Tibial artery (tissue), 4 donors: ENCODE results near the gene B3GALT6.

Experiments
- DNase-seq, 2 donors: peaks; one replicate each; pipeline ENCODE4 v3.0.0-alpha.2; 2019
- H3K27ac ChIP-seq, 2 donors: fragments of 200-600 bp; sonication (generic) in 1 of 2; 1 replicate in 1 of 2; 2 replicates in 1 of 2; pipeline ENCODE4 v1.5.1; 2018 to 2019; ENCODE audit warnings: mild to moderate bottlenecking in 1 of 2
- H3K27me3 ChIP-seq, 2 donors: fragments of 200-600 bp; sonication (generic) in 1 of 2; one replicate each; pipeline versions ENCODE4 v1.5.1 to v1.6.0; 2016 to 2019
- H3K36me3 ChIP-seq, 3 donors: fragments of 200-600 bp; sonication (generic) in 2 of 3; one replicate each; pipeline ENCODE4 v1.5.1; 2016 to 2019; ENCODE audit warnings: mild to moderate bottlenecking in 2 of 3
- H3K4me1 ChIP-seq, 4 donors: fragments of 200-600 bp; sonication (generic) in 2 of 4; 1 replicate in 3 of 4; 2 replicates in 1 of 4; pipeline ENCODE4 v1.5.1; 2016 to 2019
- H3K4me3 ChIP-seq, 2 donors: fragments of 200-600 bp; sonication (generic) in 1 of 2; 1 replicate in 1 of 2; 2 replicates in 1 of 2; pipeline ENCODE4 v1.5.1; 2018 to 2019; ENCODE audit warnings: mild to moderate bottlenecking in 2 of 2
- H3K9me3 ChIP-seq, 3 donors: fragments of 200-600 bp; sonication (generic) in 1 of 3; one replicate each; pipeline ENCODE4 v1.5.1; 2016 to 2019
- intact Hi-C: fragments of 100-400 bp; cut with DNase I; formaldehyde crosslinking; loops from one replicate; pipeline ENCODE4 v1.15.0; 2023; ENCODE audit warnings: low total_unique reads
- TF ChIP-seq, protein P1 (sequence below), 2 experiments: fragments of 200-600 bp in 1 of 2; fragments of 450-650 bp in 1 of 2; IDR thresholded peaks; one replicate each; pipeline ENCODE4 v1.5.1; 2017 to 2019; ENCODE audit warnings: antibody characterized with exemption in 2 of 2, mild to moderate bottlenecking in 1 of 2, moderate library complexity in 1 of 2

B3GALT6 gene

DNA sequence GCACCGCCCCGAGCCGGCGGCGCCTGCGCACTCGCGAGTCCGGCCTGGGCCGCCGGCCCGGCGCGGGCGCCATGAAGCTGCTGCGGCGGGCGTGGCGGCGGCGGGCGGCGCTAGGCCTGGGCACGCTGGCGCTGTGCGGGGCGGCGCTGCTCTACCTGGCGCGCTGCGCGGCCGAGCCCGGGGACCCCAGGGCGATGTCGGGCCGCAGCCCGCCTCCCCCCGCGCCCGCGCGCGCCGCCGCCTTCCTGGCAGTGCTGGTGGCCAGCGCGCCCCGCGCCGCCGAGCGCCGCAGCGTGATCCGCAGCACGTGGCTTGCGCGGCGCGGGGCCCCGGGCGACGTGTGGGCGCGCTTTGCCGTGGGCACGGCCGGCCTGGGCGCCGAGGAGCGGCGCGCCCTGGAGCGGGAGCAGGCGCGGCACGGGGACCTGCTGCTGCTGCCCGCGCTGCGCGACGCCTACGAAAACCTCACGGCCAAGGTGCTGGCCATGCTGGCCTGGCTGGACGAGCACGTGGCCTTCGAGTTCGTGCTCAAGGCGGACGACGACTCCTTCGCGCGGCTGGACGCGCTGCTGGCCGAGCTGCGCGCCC is at the start of gene B3GALT6:
Gene B3GALT6, plus strand, starts transcription at position 30 of the 588 bp plus-strand sequence. Its CDS starts 42 bp downstream, at position 72.
- H3K4me1 ChIP-seq, result peaks cover 0 to 42% (median 34%) of the 10 kb centered on the region in 4 donors
- H3K27ac ChIP-seq, result peak within 1 kb of the TSS; percentile 96 to 99
- H3K4me3 ChIP-seq, result peak within 1 kb of the TSS; percentile 94 to 99
- H3K27me3 ChIP-seq, result peaks cover 0 to 5% of the 10 kb centered on the region in 2 donors
- intact Hi-C loops, result loop anchor here (5.0 kb wide), 1 partner anchor 110 kb away; no protein-coding TSS in a partner anchor
- TF ChIP-seq, protein P1, sequence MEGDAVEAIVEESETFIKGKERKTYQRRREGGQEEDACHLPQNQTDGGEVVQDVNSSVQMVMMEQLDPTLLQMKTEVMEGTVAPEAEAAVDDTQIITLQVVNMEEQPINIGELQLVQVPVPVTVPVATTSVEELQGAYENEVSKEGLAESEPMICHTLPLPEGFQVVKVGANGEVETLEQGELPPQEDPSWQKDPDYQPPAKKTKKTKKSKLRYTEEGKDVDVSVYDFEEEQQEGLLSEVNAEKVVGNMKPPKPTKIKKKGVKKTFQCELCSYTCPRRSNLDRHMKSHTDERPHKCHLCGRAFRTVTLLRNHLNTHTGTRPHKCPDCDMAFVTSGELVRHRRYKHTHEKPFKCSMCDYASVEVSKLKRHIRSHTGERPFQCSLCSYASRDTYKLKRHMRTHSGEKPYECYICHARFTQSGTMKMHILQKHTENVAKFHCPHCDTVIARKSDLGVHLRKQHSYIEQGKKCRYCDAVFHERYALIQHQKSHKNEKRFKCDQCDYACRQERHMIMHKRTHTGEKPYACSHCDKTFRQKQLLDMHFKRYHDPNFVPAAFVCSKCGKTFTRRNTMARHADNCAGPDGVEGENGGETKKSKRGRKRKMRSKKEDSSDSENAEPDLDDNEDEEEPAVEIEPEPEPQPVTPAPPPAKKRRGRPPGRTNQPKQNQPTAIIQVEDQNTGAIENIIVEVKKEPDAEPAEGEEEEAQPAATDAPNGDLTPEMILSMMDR (IDR thresholded peaks at IDR 0.05), result no peak
- no peak for DNase-seq
- no peaks in the 10 kb centered on the region for H3K9me3 ChIP-seq
- H3K36me3 ChIP-seq, result peaks cover 14 to 40% (median 17%) of the 10 kb centered on the region in 3 donors

DNA sequence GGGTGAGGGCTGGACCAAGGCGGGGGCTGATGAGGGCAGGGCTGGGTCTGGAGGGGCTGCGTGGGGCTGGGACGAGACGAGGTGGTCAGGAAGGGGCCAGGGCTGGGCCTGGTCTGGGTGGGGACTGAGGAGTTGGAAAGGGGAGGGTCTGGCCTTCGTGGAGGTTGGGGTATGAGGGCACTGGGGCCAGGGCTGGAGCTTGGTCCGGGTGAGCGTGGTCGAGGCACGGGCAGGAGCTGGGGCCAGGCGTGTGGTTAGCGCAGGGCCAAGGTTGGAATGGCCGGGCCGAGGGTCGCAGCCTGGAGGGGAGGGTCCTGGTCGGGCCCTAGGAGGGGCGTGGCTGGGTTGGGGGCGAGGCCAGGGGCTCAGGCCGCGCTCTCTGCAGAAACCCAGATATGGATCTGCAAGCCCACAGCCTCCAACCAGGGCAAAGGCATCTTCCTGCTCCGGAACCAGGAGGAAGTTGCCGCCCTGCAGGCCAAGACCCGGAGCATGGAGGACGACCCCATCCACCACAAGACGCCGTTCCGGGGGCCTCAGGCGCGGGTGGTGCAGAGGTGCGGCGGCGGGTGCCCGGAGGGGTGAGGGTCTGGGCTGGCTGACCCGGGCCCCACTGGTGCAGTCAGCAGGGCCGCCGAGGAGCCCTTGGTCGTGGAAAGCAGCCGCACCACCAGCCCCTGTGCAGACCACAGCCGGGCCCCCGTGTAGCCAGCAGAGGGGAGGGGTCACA is 49.4 kb upstream of the B3GALT6 start:
- intact Hi-C loops, result loop anchor here (5.0 kb wide), 1 partner anchor 40 kb away; no protein-coding TSS in a partner anchor
- Histone ChIP-seq H3K27me3 (peaks cover 0 to 56% of the 10 kb centered on the region in 2 donors), H3K36me3 (no peaks in the 10 kb centered on the region), H3K9me3 (no peaks in the 10 kb centered on the region), H3K4me1 (no peaks in the 10 kb centered on the region), H3K4me3 (no peak overlapping the region), H3K27ac (no peak overlapping the region)
- no peak for DNase-seq
- TF ChIP-seq, protein P1 (IDR thresholded peaks at IDR 0.05), result no peak

DNA sequence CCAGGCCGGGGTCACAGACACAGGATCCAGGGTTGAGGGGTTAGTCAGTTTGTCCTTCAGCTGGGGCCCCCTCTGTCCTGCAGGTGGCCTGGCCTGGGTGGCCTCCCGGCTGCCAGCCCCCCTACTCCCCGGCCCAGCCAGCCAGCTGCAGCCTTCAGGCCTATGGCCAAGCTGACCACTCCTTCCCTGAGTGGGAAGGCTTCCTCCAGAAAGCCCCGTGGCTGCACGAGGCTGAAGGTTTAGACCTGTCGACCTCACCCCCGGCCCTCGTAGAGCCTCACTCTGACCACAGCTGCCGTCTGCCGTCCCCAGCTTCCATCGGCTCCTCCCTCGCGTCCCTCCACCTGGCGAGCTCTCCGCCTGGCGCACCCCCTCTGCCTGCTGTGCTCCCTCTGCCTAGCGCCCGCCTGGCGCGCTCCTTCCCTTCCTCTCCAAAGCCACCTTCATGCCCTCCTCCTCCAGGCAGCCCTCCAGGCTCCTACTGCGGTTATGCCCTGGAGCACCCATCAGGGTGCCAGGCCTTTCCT is 48.8 kb upstream of the B3GALT6 start:
- DNase-seq, result no peak
- H3K4me1 ChIP-seq, result no peaks in the 10 kb centered on the region
- no peaks in the 10 kb centered on the region for H3K36me3 ChIP-seq
- TF ChIP-seq, protein P1 (IDR thresholded peaks at IDR 0.05), result no peak
- no peaks in the 10 kb centered on the region for H3K9me3 ChIP-seq
- H3K27ac ChIP-seq, result no peak overlapping the region
- no peak overlapping the region for H3K4me3 ChIP-seq
- intact Hi-C loops, result loop anchor here (5.0 kb wide), 1 partner anchor 41 kb away; no protein-coding TSS in a partner anchor
- H3K27me3 ChIP-seq, result peaks cover 0 to 50% of the 10 kb centered on the region in 2 donors

DNA sequence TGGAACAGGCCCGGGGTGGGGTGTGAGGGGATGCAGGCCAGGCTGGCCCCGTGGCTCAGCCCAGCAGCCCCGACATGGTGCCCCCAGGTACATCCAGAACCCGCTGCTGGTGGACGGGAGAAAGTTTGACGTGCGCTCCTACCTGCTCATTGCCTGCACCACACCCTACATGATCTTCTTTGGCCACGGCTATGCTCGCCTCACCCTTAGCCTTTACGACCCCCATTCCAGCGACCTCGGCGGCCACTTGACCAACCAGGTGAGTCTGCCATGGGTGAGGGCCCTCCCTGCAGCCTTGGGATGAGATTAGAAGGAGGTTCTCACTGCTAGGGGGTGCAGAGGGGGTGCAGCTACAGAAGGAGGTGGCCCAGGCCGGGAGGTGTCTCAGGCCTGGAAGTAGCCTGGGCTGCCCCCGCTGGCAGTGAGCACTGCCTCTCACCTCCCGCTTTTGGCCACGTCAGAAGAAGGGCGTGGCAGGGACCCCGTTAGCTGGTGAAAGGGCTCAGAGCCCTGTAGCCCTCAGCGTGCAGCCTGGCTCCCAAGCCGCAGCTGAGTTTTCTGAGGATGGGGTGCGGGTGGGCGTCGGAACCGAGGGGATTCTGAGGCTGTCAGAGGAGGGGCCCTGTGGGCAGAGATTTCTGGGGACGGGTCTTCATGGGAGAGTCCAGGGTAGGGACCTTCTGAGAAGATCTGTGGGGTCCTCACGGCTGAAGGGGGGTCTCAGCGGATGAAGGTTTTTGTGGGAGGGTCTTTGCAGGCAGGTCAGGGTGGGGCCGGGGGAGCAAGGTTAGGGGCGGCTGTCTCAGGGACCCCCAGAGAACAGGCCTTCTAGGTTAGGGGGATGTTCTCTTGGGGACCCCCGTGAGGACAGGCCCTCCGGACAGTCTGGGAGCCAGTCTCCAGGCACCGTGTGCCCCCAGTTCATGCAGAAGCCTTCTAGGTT is 47.9 kb upstream of the B3GALT6 start:
- H3K4me3 ChIP-seq, result no peak overlapping the region
- TF ChIP-seq, protein P1 (IDR thresholded peaks at IDR 0.05), result no peak
- no peaks in the 10 kb centered on the region for H3K36me3 ChIP-seq
- no peaks in the 10 kb centered on the region for H3K4me1 ChIP-seq
- no peak for DNase-seq
- no peak overlapping the region for H3K27ac ChIP-seq
- no peaks in the 10 kb centered on the region for H3K9me3 ChIP-seq
- peaks cover 0 to 42% of the 10 kb centered on the region in 2 donors for H3K27me3 ChIP-seq
- intact Hi-C loops, result loop anchor here (5.0 kb wide), 1 partner anchor 42 kb away; no protein-coding TSS in a partner anchor
